Left renal cortex interstitium (tissue), 4 donors: Measurements from ENCODE around the gene NELL1. TPM values are rescaled to one million over a fixed set of nuclear protein-coding genes. Genes with fewer than 3 reads are reported as not detected.

Experiments used
- DNase-seq, 4 donors: peaks; one replicate each; pipeline ENCODE4 v3.0.0-alpha.2; 2013; ENCODE audit warnings: low read depth in 4 of 4, low spot score in 2 of 4, missing footprints in 1 of 4
- polyA plus RNA-seq, 4 donors: library from polyadenylated mRNA; unstranded; fragments of 120-200 nt; gene quantifications; one replicate each; pipeline ENCODE4 v1.2.1, GENCODE V29; 2013; ENCODE audit not compliant: insufficient read length in 4 of 4

Gene NELL1
- polyA plus RNA-seq, result 1 to 10 TPM; 1.5 to 4.4 (median 2.6) TPM

DNA sequence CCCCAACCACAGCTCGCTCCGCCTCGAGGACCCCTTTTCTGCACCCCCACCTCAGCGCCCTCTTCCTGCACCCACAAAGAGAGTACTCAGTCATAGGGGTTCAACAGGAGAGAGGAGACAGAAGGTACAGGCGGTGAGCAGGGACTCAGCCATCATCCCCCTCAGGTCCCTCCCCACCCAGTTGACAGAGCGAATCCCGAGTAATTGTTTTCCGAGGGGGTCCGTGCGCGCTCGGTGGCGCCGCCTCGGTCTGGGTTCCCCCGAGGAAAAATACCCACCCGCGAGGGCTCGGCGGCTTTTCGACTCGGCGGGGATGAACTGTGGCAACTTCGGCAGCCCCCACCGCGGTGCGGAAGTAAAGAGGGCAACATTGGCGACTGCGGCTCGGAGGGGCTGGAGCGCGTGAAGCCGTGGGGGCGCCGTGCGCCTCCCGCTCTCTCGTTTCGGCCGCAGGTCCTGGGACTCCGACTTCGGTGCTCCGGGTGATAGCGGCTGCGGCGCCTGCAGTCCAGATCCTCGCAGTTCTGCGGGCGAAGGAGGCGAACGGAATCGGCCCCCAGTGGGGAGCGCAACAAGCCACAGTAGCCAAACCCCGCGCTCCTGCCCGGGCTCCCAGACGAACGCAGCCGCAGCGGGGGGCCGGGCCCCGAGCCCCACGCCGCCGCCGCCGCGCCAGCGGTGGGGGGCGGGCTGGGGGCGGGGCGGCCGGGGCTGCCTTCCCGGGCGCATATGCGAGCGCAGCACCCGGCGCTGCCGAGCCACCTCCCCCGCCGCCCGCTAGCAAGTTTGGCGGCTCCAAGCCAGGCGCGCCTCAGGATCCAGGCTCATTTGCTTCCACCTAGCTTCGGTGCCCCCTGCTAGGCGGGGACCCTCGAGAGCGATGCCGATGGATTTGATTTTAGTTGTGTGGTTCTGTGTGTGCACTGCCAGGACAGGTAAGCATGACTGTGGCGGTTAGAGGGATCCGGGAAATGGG is at the start of gene NELL1:
TSS of gene NELL1 (plus strand) at position 743 of the 976 bp plus-strand sequence.
- no peak for DNase-seq

DNA sequence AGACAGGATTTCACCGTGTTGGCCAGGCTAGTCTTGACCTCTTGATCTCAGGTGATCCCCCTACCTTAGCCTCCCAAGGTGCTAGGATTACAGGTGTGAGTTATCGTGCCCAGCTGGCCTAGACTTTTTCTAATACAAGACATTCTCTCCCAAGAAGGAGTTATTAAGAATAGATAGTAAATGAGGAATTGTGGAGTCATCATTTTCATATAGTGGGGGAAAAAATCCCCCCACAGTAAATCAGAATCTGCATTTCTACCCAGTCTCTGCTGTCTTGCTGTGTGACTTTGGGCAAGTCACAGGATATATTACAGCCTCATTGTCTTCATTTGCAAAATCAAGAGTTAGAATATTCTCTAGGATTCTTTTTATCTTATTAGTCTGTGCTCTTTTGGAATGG is 48.4 kb upstream of the NELL1 start:
- no peak for DNase-seq

DNA sequence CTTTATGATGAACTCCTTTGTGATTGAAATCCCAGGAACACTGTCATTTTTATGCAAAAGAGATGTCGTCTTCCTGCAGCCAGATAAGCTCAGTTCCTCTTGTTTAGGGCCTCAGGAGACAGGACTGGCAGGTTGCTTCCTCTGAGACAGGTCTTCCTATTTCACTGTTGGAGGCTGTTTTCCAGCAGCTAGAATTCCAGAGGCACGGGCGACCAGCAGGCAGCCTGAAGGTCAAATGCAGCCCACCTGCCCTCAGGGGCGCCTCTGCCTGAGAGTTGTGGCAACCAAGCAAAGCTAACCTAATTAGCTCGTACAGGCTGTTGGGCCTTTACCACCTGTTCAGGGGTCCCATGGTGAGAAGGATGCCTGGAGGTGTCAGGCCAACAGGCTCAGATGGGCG is 47.7 kb upstream of the NELL1 start:
- DNase-seq, result no peak

DNA sequence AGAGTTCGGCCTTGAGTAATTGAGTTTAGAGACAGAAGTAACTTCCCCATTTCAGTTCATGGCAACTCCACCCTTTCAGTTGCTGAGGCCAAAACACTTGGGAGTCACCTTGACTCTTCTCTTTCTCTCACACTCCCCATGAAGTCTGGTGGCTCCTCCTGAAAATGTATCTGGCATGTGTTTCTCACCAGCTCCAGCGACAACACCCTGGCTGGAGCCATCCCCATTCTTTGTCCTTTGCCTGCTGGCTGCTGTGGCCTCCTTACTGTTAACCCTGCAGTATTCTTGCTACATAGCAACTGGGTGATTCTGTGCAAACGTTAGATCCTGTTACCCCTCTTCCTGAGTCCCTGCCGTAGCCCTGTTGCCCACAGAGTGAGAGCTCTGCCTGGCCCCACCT is 46.1 kb upstream of the NELL1 start:
- DNase-seq, result no peak

DNA sequence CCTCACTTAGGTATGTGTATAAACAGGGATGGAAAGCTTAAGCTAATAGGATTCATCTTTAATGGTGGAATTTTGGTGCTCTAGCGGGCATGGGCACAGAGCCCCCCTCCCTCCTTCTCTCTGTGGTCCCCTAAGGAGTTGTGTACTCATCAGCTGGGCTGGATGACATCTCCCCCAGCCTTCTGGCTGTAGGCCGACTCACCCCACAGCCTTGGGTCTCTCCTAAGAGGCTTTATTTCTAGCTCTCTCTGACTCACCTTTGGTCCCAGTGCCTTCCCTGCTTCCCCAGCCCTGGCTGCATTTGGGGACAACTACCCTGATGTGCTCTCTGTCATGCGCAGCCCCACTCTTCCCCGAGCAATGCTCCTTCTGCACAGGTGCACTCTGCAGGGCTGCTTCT is 43.1 kb upstream of the NELL1 start:
- DNase-seq, result no peak

DNA sequence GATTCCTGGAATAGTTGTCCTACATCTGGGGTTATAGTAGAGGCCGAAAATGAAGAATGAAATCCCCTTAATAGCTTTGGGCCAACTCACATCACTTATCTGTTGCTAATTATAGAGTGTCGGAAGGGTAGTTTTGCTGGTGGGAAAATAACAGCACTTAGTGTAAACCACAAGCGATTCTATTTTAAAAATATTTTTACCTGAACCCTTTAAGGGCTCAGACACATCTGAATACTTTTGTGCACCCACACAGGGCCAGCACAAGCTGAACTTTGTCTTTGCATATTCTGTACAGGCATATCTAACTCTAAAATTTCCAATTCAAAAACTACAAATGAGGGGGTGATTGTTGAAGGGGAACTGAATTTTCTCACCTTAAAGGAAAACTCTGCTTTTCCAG is 42.4 kb upstream of the NELL1 start:
- DNase-seq, result no peak

DNA sequence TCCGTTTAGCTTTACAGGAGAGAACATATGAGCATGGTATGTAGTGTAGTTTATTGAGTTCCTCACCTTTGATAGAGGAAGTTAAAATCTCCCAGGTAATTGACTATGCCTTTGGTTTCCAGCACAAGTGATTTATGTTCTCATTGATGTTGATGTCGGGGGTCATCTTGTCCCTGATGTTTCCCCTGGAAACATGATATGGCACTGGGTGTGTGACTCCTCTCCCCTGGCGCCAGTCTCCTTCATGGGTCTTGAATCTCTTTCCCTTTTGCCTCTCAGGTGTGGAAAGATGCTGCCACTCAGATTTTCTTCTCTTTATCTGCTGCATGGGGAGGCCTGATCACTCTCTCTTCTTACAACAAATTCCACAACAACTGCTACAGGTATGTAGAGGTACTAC is 41.7 kb upstream of the NELL1 start:
- no peak for DNase-seq

DNA sequence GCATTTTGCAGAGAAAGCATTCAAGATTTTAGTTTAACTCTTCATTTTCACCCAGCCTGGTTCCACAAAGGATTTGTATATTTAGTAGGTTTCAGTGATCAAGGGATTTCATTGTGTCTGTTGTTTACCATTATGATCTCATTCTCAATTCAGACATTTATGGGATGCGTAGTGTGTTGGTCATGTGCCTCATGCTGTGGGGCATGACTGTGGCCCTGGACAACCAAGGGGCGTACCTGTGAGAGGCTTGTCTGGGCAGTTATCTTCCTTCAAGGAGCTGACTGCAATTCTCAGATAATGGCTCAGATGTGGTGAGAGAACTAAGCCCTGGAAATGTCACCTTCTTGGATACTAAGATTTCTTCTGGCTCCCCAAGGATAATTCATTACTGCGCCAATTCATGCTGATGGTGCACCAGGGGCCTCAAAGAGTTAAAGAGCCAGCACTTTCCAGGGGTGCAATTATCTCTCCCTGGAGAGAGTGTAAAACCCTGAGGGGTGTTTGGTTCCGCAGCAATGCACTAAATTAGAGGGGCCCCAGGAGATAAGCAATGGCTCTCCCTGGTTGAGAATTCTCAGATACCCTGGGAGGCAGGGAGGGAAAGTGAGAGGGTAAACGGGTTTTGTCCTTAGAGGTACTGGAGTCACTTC is 37.7 kb upstream of the NELL1 start:
- no peak for DNase-seq

DNA sequence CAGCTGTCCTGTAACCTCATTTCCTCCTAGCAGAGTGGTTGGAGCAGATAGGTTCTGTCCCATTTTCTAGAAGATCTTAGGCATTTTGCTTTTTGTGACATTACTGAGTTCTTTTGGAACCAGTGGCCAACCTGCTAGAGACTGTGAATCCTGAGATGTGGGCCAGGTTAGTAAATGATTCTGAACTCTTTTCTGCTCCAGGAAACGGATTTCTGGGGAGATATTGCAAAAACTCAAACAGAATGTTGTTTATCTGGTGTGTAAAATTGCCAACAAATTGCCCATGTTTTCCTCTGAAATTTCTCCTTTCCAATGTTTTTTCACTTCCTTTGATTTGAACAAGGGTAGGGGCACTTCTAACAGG is 37.2 kb upstream of the NELL1 start:
- no peak for DNase-seq

DNA sequence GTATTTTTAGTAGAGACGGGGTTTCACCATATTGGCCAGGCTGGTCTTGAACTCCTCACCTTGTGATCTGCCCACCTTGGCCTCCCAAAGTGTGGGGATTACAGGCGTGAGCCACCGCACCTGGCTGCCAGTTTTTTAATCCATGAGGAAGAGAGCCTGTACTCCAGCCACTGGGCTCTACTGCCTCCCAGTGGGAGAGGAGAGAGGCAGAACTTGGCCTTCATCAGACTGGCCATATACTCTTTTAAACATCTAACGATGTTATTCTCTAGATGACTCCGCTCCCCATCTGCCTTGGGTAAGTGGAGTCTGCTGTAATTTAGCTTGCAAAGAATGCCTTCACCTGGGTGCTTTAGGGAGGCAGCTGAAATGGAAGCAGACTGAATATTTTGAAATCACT is 35.3 kb upstream of the NELL1 start:
- DNase-seq, result no peak

DNA sequence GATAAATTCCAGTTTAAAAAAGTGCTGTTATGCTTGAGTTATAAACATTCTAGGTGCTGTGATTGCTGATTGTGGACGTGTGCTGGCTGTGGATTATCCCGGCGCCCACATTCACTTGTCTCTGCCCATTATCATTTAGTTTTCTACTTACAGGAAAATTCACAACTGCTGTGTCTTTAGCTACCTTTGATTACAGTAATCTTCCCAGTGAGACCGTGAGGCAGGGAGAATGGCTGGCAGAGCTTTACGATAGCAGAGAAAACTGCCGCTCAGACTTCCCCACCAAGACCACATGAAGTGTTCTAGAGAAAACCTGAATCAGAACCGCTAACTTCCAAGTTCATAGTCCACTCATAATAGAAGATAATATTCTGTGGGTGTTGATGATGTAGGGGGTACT is 34.6 kb upstream of the NELL1 start:
- DNase-seq, result no peak

DNA sequence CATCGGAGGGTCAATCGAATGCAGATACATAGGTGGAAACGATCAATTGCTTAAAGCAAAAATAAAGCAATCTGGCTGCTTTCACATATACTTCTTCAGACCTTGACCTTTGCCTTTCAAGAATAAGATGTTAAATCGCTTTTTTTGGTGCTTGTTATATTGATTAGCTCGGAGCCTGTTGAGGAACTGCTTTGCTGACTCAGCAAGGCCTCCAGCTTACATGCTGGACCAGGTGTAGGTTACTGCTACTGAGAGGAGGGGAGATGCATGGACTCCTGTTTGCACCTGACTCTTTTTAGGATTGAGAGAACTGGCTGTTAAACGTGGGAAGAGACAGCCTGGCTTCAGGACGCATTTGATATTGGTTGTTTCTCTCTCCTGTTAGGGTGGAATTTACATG is 31.3 kb upstream of the NELL1 start:
- no peak for DNase-seq

DNA sequence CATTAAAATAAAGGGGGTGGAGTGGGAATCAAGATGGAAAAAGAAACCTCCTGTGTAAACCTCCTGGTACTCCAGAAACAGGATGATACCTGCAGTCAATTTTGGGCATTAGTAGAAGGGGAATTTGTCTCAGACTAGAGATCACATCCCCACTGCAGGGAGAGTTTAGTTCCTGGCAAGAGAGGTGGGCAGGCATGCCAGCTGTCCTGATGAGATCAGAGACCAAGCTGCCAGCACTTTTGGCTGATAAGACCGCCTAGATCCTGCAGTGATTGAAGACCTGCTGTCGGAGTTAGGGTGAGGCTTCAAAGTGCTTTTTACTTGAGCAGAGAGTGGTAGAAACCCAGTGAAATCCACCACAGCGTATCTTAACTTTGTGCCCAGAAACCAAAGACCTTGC is 29.7 kb upstream of the NELL1 start:
- DNase-seq, result no peak

DNA sequence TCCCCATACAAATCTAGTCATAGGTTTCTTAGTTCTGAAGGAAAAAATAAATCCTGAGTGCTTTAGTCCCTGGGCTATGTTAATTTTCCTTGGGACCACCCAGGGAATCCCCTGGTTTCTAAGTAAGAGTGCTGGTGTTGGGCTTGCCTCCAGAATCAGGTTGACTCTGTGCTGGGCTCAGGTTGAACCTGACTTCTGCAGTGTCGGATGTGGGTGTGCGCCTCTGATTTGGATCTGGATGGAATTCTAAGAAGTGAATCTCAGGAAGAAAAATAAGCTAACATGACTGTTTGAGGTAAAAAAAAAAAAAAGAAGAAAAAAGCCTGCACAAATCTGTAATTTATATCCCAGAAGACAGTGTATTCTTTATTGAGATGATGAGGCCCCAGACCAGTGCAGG is 29.0 kb upstream of the NELL1 start:
- DNase-seq, result no peak

DNA sequence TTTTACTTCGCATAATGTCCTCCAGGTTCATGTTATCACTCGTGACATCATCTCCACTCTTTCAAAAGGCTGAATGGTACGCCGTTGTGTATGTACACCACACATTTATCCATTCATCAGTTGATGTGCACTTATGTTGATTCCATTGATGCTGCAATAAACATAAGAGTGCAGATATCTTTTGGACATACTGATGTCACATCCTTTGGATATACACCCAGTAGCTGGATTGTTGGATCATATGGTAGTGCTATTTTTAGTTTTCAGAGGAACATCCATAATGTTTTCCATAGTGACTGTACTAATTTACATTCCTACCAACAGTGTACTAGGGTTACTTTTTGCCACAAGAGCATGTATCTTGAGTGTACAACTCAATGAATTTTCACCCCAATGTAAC is 25.0 kb upstream of the NELL1 start:
- no peak for DNase-seq

DNA sequence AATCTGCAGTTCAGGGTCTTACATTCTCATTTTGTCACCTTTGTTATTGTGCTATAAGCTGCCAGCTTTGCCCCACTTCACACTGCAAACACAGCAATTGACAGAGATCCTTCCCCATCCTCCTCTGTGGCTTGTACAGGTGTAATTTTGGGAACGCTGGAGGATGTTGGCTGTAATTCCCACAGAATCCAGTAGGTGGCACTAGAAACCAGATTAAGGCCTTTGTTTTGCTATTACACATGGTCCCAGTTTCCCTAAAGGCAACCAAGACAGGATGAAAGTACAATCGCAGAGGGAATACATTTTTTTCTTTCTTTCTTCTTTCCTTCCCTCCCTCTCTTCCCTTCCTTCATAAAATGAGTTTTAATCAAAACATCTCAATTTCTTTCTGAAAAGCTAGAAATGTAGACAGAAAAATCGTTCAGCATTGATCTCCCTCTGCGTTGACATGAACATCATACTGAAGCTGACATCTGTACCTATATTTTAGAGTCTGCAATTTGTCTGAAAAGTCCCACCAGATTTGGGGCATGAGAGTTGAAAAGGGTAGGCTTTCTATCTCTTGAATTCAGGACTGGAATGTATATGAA is 21.3 kb upstream of the NELL1 start:
- DNase-seq, result no peak

DNA sequence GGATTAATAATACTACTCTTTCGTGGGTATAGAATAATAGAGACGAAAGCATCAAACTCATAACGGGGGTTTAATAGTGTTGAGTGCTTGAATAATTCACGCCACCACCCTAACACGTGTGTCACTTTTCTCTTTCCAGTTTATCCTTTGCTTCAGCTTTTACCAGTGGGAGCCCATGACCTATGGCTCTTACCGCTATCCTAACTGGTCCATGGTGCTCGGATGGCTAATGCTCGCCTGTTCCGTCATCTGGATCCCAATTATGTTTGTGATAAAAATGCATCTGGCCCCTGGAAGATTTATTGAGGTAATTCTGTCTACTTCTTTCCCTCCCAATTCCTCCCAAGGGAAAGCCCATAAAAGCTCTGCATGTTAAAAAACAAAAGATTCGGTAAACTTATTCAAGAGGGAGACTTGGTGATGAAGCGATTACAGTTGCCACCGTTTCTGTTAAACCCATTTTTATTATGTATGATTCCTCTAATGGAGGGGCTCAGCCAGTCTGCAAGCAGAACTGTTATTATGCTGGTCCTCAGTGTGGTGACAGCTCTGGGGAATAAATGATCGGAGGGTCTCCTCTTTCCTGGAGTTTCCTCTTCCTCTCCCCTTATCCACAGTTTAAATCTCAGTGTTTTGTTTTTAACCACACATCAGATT is 17.1 kb upstream of the NELL1 start:
- DNase-seq, result no peak

DNA sequence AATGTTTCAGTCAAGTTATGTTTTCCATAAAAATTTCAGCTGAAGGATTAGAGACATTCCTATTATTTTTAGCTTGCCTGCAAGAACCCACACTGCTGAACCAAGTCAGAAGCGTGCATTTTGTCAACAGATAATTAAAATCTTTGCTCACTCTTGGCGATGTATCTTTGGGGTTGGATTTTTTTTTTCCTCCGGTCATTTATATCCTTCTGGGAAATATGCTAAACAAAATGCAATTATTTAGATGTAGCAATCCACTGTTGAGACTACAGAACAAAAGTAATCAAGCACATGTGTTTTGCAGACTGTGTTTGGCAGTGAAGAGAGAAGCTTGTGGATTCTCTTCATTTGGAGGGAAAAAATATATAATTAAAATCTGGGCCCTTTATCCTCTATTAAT is 15.3 kb upstream of the NELL1 start:
- DNase-seq, result no peak

DNA sequence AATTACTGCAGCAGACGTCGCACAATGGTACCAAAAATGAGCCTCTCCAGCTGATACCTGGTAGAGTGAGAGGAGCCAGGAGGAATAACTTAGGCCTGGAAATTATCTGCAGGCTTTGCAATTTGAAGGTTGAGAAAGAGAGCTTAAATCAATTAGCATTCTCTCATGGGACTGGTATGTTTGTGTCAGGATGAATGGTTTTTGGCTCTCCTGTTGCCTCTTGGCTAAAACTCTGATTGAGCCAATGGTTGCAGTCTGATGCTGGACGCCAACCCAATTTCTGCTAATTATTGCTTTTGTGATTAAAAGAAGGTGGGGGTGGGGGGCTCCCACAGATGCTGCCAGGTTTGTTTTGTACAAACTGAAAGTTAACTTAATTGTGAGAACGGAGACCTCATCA is 12.5 kb upstream of the NELL1 start:
- DNase-seq, result no peak

DNA sequence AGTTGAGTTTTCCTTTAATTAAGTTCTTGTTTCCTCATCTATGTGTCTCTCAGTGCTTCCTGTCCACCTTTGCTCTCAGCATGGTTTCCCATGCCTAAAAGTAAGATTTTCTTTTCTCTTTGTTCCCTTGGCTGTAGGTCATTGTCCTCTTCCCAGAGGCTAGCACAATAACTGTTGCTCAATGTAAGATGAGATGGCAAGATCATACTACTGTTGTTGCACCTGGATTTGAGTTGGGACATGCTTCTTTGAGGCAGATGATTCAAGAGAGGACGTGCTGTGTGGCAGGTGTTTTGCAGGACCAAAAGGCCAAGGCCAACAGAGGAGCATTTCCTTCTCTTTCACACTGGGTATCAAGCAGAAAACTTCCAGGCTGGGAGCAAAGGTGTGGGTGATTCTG is 11.3 kb upstream of the NELL1 start:
- DNase-seq, result no peak

DNA sequence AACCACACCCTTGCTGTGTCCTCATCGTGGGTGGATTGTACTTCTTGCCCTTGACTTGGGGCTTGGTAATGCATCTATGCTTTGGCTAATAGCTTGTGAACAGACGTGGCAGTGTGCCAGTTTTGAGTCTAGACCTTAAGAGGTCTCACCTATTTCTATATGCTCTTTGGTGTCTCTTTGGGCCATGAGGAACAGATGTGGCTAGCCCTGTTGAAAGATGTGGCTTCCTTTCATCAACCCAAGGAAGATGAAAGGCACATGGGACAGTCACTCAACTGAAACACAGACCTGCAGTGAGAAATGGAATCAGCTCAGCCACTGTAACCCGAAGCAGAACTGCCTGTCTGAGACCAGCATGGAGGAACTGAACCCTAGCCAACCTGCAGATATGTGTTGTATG is 7.9 kb upstream of the NELL1 start:
- no peak for DNase-seq
